Sigmoid colon (tissue), 7 donors: ENCODE measurements around the gene ARHGAP27. TPM values are rescaled to one million over a fixed set of nuclear protein-coding genes. Genes with fewer than 3 reads are reported as not detected.
A peak's percentile ranks its signal among the peaks of the same experiment; 100 is the strongest.
"Not testable (repeated sequence)": the region's sequence is repeated elsewhere in the genome, so short reads cannot be mapped to it uniquely, and the experiment has no call there.

Source experiments
- DNase-seq: peaks from one replicate; pipeline ENCODE4 v3.0.0-alpha.2; 2019
- H3K27ac ChIP-seq, 4 donors: fragments of 200-600 bp; sonication (generic); one replicate each; pipeline ENCODE4 v1.5.1; 2016 to 2019; ENCODE audit warnings: mild to moderate bottlenecking in 1 of 4
- H3K27me3 ChIP-seq, 3 donors: fragments of 200-600 bp; sonication (generic); one replicate each; pipeline ENCODE4 v1.5.1; 2019; ENCODE audit warnings: mild to moderate bottlenecking in 1 of 3
- H3K36me3 ChIP-seq, 4 donors: fragments of 200-600 bp; sonication (generic); one replicate each; pipeline ENCODE4 v1.5.1; 2016 to 2019
- H3K4me1 ChIP-seq, 4 donors: fragments of 200-600 bp; sonication (generic); one replicate each; pipeline ENCODE4 v1.5.1; 2017 to 2019
- H3K4me3 ChIP-seq, 4 donors: fragments of 200-600 bp; sonication (generic); one replicate each; pipeline ENCODE4 v1.5.1; 2017 to 2019; ENCODE audit warnings: mild to moderate bottlenecking in 2 of 4, moderate library complexity in 1 of 4
- H3K9me3 ChIP-seq, 4 donors: fragments of 200-600 bp in 3 of 4; sonication (generic) in 3 of 4; one replicate each; pipeline versions ENCODE4 v1.5.1 to v1.6.1; 2013 to 2019
- POLR2A ChIP-seq, 2 donors: fragments of 450-650 bp; IDR thresholded peaks; one replicate each; pipeline ENCODE4 v1.6.1; 2016; ENCODE audit warnings: antibody characterized with exemption in 2 of 2, mild to moderate bottlenecking in 2 of 2, moderate library complexity in 2 of 2
- POLR2AphosphoS5 ChIP-seq, 4 donors: sonication (generic); formaldehyde crosslinking; IDR thresholded peaks; one replicate each; pipeline ENCODE4 v1.6.1; 2017; ENCODE audit warnings: antibody characterized with exemption in 4 of 4
- WGBS, 2 donors: extraction: QIAGEN DNeasy Blood & Tissue Kit; methylation state at CpG; one replicate each; pipeline ENCODE4 v1.1.7; 2013; 5-methylcytosine and 5-hydroxymethylcytosine counted together
- intact Hi-C: fragments of 100-400 bp; cut with DNase I; formaldehyde crosslinking; loops from one replicate; pipeline ENCODE4 v1.15.1; 2023
- polyA plus RNA-seq, 3 donors: library from polyadenylated mRNA; stranded (reverse); fragments of 200-250 nt; gene quantifications; one replicate each; pipeline ENCODE4 v1.2.3, GENCODE V29; 2013
- total RNA-seq, 4 donors: library from RNA; depleted of rRNA; stranded (reverse); fragments of >200 nt; gene quantifications; one replicate each; pipeline ENCODE4 v1.1.0, GENCODE V29; 2016
- TF ChIP-seq, protein P1 (sequence below), 4 experiments: fragments of 450-650 bp in 3 of 4; fragments of 200-600 bp in 1 of 4; IDR thresholded peaks; one replicate each; pipeline ENCODE4 v1.5.1; 2016 to 2019; ENCODE audit warnings: antibody characterized with exemption in 4 of 4, mild to moderate bottlenecking in 3 of 4, moderate library complexity in 2 of 4
- donor health status: healthy with polysubstance abuse.
- donor health status: Bipolar disorder and iron deficiency.
- donor health status: healthy.

ARHGAP27 gene, protein sequence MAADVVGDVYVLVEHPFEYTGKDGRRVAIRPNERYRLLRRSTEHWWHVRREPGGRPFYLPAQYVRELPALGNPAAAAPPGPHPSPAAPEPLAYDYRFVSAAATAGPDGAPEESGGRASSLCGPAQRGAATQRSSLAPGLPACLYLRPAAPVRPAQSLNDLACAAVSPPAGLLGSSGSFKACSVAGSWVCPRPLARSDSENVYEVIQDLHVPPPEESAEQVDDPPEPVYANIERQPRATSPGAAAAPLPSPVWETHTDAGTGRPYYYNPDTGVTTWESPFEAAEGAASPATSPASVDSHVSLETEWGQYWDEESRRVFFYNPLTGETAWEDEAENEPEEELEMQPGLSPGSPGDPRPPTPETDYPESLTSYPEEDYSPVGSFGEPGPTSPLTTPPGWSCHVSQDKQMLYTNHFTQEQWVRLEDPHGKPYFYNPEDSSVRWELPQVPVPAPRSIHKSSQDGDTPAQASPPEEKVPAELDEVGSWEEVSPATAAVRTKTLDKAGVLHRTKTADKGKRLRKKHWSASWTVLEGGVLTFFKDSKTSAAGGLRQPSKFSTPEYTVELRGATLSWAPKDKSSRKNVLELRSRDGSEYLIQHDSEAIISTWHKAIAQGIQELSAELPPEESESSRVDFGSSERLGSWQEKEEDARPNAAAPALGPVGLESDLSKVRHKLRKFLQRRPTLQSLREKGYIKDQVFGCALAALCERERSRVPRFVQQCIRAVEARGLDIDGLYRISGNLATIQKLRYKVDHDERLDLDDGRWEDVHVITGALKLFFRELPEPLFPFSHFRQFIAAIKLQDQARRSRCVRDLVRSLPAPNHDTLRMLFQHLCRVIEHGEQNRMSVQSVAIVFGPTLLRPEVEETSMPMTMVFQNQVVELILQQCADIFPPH
- total RNA-seq (10 to 100 TPM in 1 of 4 donors, 1 to 10 TPM in 3; 9.1 to 16.6 (median 9.5) TPM), polyA plus RNA-seq (100 to 1,000 TPM in 1 of 3 donors, 10 to 100 TPM in 2; 40.8 to 144 (median 59.4) TPM)

DNA sequence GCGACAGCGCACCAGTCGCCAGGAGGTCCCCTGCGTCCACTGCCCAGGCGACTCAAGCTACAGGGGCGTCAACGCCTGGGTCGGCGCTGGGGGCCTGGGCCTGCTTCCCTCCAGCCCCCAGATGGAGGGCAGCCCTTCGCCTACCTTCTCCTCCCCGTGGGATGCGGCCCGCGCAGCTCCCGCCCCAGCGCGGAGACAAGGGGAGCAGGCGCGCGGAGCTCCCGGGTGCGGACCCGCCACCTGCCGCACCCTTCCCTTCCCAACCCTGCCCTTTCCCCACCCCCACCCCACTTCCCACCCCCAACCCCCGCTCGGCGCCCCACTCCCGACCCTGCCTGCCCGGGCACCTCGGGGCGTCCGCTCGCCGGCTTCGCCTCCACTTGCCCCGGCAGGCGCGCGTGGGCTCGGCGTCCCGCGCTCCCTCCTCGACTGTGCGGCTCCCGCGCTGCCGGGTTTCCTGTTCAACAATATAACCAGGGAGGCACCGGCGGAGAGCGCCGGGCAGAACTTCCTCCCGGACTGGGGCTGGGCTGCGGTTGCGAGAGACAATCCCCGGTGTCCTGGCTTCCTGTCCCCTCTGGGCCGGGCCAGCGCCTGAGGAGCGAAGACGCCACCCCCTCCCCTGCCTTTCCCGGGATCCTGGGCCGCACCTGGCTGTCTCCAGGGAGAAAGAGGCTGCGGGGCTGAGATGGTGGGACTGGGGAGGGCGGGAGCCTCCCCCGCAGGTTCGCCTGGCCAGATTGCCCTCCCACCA lies at the start of gene ARHGAP27:
ARHGAP27 (minus strand) TSS at position 466 of the 754 bp plus-strand sequence. CDS start 2,591 bp downstream, outside the sequence.
- Histone ChIP-seq H3K9me3 (no peaks in the 10 kb centered on the region), H3K27ac (peak within 1 kb of the TSS; percentile 15 to 74 (median 60)), H3K4me1 (peaks cover 0 to 57% (median 54%) of the 10 kb centered on the region in 4 donors), H3K36me3 (peaks cover 10 to 29% (median 18%) of the 10 kb centered on the region in 4 donors), H3K27me3 (peaks cover 36 to 59% (median 56%) of the 10 kb centered on the region in 3 donors), H3K4me3 (peak within 1 kb of the TSS; percentile 1 to 48 (median 44))
- TF ChIP-seq POLR2AphosphoS5 (IDR thresholded peaks at IDR 0.05) = peak in 1 of 4 donors; percentile 11
- TF ChIP-seq, protein P1, sequence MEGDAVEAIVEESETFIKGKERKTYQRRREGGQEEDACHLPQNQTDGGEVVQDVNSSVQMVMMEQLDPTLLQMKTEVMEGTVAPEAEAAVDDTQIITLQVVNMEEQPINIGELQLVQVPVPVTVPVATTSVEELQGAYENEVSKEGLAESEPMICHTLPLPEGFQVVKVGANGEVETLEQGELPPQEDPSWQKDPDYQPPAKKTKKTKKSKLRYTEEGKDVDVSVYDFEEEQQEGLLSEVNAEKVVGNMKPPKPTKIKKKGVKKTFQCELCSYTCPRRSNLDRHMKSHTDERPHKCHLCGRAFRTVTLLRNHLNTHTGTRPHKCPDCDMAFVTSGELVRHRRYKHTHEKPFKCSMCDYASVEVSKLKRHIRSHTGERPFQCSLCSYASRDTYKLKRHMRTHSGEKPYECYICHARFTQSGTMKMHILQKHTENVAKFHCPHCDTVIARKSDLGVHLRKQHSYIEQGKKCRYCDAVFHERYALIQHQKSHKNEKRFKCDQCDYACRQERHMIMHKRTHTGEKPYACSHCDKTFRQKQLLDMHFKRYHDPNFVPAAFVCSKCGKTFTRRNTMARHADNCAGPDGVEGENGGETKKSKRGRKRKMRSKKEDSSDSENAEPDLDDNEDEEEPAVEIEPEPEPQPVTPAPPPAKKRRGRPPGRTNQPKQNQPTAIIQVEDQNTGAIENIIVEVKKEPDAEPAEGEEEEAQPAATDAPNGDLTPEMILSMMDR (IDR thresholded peaks at IDR 0.05) = no peak
- TF ChIP-seq POLR2A (IDR thresholded peaks at IDR 0.05) = no peak
- intact Hi-C loops = no loop called here
- 1 to 2% methylated on average over 66 of the region's 66 CpGs for WGBS, 2 donors
- peak; percentile 76 for DNase-seq

DNA sequence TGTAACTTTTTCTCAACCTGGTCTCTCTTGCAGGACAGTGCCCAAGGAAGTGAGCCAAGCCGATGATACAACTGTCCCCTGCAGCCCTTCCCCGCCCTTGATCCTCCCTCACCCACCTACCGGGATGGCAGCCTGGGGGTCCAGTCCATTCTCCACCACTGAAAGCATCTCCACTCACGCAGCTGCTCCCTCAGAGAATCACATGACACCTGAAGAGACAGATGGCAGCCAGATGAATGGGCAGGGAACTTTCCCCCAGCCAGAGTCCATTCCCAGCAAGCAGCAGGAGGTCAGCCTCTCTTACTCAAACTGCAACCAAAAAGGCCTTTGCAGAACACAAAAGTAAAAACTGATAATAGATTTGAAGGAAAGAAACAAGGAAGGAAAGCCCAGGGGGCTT lies 49.6 kb upstream of the ARHGAP27 start:
- peaks cover 0 to 14% (median 3%) of the 10 kb centered on the region in 4 donors for H3K36me3 ChIP-seq
- H3K27ac ChIP-seq, intact Hi-C loops, H3K27me3 ChIP-seq, H3K4me1 ChIP-seq, H3K4me3 ChIP-seq, H3K9me3 ChIP-seq, DNase-seq: not testable (repeated sequence)
- WGBS, 2 donors = 92% methylated on average over 4 of the region's 4 CpGs; no CpG with 5 or more reads in 1 of the 2 donors

DNA sequence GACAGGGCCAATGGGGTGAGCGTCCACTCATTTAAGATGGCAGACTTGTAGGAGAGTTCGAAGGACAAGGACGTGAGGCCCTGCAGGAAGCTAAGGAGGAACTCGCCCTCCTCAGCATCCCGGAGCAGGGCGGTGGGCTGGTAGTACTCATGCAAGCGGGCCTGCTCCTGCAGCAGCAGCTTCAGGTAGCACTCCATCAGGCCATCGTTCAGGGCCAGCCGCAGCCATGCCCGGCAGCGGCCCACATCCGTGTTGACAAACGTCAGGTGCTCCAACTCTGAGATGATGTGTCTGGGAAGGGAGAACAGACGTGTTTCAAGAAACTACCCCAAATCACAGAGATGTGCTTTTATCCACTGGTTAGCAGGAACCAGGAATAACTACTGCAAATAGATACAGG lies 42.8 kb upstream of the ARHGAP27 start:
- H3K4me1 ChIP-seq, H3K4me3 ChIP-seq, DNase-seq, H3K9me3 ChIP-seq, H3K27me3 ChIP-seq, intact Hi-C loops, H3K27ac ChIP-seq: not testable (repeated sequence)
- WGBS, 2 donors = 97 to 98% methylated on average over 14 of the region's 14 CpGs
- peaks cover 0 to 52% (median 8%) of the 10 kb centered on the region in 4 donors for H3K36me3 ChIP-seq

DNA sequence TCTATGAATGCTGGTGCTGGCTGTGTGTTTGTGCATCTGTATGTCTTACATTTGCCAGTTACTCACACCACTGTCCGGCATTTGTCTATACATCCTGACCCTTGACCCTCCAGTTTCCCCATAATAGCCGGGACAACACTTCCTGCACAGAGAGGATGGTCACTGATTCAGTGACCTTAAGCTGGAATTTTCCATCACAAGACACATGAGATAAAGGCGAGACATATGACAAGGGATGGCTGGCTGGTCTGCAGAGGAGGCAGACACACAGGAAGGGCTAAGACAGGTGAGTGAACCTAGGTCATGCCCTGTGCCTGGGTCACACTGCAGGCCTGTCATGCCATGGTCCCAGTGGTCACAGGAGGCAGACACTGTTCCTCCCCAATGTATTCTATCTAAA lies 39.6 kb upstream of the ARHGAP27 start:
- peaks cover 0 to 51% (median 5%) of the 10 kb centered on the region in 4 donors for H3K36me3 ChIP-seq
- H3K27ac ChIP-seq, H3K4me3 ChIP-seq, H3K9me3 ChIP-seq, DNase-seq, H3K4me1 ChIP-seq, H3K27me3 ChIP-seq, intact Hi-C loops: not testable (repeated sequence)
- WGBS, 2 donors = 73 to 75% methylated on average over 3 of the region's 3 CpGs

DNA sequence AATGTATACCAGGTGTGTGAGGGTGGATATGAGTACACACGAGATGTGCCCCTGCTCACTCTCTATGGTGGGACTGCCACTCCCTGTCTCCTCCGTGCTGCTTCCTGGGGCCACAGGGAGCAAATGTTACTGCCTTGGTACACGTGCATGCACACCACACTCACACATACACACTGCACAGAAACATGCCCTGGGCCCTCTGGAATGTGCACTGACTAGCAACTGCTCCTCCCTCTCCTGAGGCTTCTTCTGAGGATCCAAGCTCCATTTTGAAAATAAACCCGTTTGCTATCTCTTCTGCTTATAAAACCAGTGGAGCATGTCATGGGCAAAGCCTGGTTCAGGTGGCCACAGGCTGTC lies 36.5 kb upstream of the ARHGAP27 start:
- H3K4me3 ChIP-seq, H3K27ac ChIP-seq, intact Hi-C loops, DNase-seq, H3K4me1 ChIP-seq, H3K27me3 ChIP-seq, H3K9me3 ChIP-seq: not testable (repeated sequence)
- WGBS, 2 donors = 14 to 55% methylated on average over 4 of the region's 4 CpGs
- peaks cover 0 to 31% (median 1%) of the 10 kb centered on the region in 4 donors for H3K36me3 ChIP-seq

DNA sequence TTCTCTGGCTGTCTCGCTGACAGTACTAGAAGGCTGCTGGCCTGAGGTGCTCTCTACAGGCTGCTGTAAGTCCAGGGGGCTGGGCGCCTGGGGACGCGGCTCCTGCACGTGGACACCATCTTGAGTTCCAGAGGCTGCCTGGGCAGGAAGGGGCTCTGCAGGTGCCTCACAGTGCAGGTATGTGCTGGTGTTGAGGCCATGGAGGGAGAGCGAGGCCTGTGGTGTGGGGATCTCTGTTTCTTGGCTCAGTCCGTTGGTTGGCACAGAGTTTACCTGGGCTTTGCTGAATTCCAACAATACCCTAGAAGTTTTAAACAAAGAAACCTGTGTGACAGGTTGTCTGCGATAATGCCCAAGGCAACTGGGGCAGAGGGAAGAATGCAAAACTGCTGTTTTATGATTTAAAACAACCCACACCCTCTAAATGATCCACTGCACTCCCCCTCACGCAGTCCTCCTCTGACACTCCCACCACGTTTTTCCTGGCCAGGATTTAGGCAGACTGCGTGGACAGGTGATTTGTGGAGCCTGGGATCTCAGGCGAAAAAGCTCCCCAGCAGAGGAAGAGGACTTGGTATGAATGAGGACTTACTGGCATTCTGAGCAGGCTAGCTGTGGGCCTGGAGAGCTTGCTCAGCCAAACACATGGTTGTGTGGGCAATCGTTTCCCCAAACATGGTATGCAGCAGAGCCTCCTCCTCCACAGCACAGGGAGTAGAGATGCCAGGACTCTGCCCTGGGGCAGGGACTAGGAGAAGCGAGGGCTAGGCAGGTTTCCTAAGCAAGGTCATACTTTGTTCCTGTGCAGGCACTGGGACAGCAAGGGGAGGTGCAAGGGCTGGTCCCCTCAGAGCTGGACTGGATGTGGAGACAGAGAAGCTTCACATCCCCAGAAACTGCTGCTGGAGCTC lies 35.9 kb upstream of the ARHGAP27 start:
- peaks cover 0 to 25% (median 1%) of the 10 kb centered on the region in 4 donors for H3K36me3 ChIP-seq
- WGBS, 2 donors = 36 to 77% methylated on average over 14 of the region's 14 CpGs
- intact Hi-C loops = not testable (repeated sequence)

DNA sequence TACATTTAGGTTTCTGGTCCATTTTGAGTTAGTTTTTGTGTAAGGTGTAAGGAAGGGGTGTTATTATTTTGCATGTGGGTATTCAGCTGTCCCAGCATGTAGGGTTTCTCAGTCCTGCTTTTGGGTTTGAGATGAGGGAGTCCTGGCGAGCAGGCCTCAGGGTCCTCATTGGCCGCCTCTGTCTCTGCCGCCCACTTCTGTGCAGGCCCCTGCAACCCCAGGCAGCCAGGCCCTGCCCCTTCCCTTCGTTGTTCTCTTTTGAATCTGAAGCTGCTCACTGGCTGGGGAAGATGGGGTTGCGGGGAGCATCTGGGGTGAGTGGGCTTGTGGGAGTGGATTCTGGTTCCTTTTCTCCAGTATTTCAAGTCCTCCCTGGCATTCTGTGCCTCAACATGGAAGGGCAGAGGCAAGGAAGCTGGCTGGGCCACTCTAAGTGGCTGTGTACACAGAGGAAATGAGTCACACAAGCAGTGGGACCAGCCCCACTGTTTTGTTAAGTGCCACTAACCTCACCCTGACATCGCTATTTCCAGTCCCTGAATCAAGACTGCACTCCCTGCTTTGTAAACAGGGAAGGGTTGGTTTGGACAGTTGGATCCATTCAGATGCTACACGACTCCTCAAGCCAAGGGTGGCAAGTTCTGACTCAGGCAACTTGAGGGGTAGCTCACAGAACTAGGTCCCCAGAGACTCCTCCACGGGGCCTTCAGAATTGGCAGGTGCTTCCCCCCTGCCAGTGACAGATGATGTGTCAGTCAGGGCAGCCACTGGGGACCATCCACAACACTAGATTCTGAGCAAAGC lies 29.1 kb upstream of the ARHGAP27 start:
- H3K36me3 ChIP-seq, H3K27ac ChIP-seq, H3K9me3 ChIP-seq, H3K27me3 ChIP-seq, H3K4me3 ChIP-seq, intact Hi-C loops, DNase-seq, H3K4me1 ChIP-seq: not testable (repeated sequence)
- 48 to 50% methylated on average over 8 of the region's 8 CpGs for WGBS, 2 donors

More for the DNA sequence above, 35.9 kb upstream of the ARHGAP27 start:
- H3K27ac ChIP-seq, H3K9me3 ChIP-seq, H3K27me3 ChIP-seq, H3K4me3 ChIP-seq, H3K4me1 ChIP-seq, DNase-seq: not testable (repeated sequence)

DNA sequence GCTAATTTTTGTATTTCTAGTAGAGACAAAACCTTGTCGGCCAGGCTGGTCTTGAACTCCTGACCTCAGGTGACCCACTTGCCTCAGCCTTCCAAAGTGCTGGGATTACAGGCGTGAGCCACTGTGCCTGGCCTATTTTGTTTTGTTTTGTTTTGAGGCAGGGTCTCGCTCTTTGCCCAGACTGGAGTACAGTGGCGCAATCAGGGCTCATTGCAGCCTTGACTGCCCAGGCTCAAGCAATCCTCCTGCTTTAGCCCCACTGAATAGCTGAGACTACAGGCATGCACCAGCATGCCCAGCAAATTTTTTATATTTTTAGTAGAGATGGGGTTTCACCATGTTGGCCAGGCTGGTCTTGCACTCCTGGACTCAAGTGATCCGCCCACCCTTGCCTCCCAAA lies 27.8 kb upstream of the ARHGAP27 start:
- 92 to 97% methylated on average over 5 of the region's 5 CpGs for WGBS, 2 donors
- H3K4me3 ChIP-seq, DNase-seq, intact Hi-C loops, H3K27me3 ChIP-seq, H3K27ac ChIP-seq, H3K4me1 ChIP-seq, H3K9me3 ChIP-seq: not testable (repeated sequence)
- peaks cover 0 to 21% (median 2%) of the 10 kb centered on the region in 4 donors for H3K36me3 ChIP-seq

DNA sequence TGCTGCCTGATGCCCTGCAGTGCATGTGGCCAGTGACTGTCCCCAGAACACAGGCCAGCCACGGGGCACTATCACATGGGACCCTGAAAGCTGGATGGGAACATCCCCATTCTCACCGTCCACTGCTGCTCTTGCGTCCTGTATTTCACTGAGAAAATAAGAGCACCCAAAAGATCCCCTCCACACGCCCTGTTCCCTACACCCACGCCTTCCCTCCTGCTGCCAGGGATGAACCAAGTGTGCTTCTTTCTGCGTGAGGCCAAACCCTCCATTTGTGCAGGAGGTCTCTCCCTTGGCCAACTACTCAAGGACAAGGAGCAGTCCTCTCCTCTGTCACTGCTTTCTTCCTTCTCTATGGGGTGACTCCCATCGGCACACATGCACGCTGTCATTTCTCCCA lies 21.7 kb upstream of the ARHGAP27 start:
- peaks cover 0 to 50% (median 6%) of the 10 kb centered on the region in 4 donors for H3K36me3 ChIP-seq

More for the DNA sequence above, 21.7 kb upstream of the ARHGAP27 start:
- H3K27me3 ChIP-seq, DNase-seq, intact Hi-C loops, H3K27ac ChIP-seq, H3K9me3 ChIP-seq, H3K4me1 ChIP-seq, H3K4me3 ChIP-seq: not testable (repeated sequence)
- WGBS, 2 donors = 95 to 96% methylated on average over 7 of the region's 8 CpGs
